Measurements from ENCODE around the gene ABHD8. TPM values are rescaled to one million over a fixed set of nuclear protein-coding genes. Genes with fewer than 3 reads are reported as not detected.

The ABHD8 gene
- total and polyA plus RNA-seq, 12 donors = 2.3 to 60.0 (median 35.8) TPM

GRCh38 chr19:17268754-17269153 is 34.5 kb downstream of the ABHD8 start:
- H3K27ac ChIP-seq = no peak overlapping the region
- 83 to 92% (median 90%) methylated on average over 1 to 13 of the region's 13 CpGs for WGBS, 4 donors
- H3K4me1 ChIP-seq (replicated peaks in 1 of 2) = peaks cover 8 to 10% of the 10 kb centered on the region in 2 donors
- TF ChIP-seq POLR2A (IDR thresholded peaks at IDR 0.05) = no peak
- TF ChIP-seq, protein P1, sequence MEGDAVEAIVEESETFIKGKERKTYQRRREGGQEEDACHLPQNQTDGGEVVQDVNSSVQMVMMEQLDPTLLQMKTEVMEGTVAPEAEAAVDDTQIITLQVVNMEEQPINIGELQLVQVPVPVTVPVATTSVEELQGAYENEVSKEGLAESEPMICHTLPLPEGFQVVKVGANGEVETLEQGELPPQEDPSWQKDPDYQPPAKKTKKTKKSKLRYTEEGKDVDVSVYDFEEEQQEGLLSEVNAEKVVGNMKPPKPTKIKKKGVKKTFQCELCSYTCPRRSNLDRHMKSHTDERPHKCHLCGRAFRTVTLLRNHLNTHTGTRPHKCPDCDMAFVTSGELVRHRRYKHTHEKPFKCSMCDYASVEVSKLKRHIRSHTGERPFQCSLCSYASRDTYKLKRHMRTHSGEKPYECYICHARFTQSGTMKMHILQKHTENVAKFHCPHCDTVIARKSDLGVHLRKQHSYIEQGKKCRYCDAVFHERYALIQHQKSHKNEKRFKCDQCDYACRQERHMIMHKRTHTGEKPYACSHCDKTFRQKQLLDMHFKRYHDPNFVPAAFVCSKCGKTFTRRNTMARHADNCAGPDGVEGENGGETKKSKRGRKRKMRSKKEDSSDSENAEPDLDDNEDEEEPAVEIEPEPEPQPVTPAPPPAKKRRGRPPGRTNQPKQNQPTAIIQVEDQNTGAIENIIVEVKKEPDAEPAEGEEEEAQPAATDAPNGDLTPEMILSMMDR (IDR thresholded peaks at IDR 0.05) = no peak
- H3K27me3 ChIP-seq = no peaks in the 10 kb centered on the region
- intact Hi-C loops (cut with DNase I) = no loop called here
- no peak overlapping the region for H3K4me3 ChIP-seq
- no peaks in the 10 kb centered on the region for H3K9me3 ChIP-seq (replicated peaks in 1 of 3)
- no peak for DNase-seq
- peaks cover 0 to 41% of the 10 kb centered on the region in 2 donors for H3K36me3 ChIP-seq (replicated peaks in 1 of 2)

- intact Hi-C loops (cut with DNase I) = no loop called here
These were observed 36.0 kb downstream of the ABHD8 start, which contains the start of gene BABAM1 for GRCh38 chr19:17266975-17267788. BABAM1 (plus strand) TSS chr19:17267443; CDS start chr19:17268807, 1,364 bp downstream.

DNA sequence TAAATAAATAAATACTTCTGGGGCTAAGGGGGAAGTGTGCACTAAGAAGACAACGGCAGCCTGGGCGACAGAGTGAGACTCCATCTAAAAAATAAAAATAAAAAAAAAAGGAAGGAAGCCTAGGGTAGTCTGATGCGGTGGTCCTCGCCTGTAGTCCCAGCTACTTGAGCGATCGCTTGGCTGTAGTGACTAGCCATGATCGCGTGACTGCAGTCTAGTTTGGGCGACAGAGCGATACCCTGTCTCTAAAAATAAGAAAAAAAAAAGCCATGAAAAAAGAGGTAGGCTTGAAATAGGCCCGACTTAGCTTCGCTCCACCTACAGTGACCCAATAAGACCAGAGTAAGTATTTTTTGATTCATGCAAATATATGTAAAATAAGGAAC is 36.6 kb downstream of the ABHD8 start:
- peak in 1 of 7 donors; percentile 13 for DNase-seq
- Histone ChIP-seq H3K27me3 (no peaks in the 10 kb centered on the region), H3K4me1 (replicated peaks in 1 of 2) (peaks cover 8 to 10% of the 10 kb centered on the region in 2 donors), H3K4me3 (no peak overlapping the region), H3K9me3 (replicated peaks in 1 of 3) (no peaks in the 10 kb centered on the region), H3K27ac (peak overlapping the region in 1 of 5 donors; percentile 38), H3K36me3 (replicated peaks in 1 of 2) (peaks cover 0 to 26% of the 10 kb centered on the region in 2 donors)
- intact Hi-C loops (cut with DNase I) = no loop called here
- WGBS, 4 donors = 68 to 73% (median 71%) methylated on average over 12 of the region's 12 CpGs
- TF ChIP-seq POLR2A (IDR thresholded peaks at IDR 0.05) = no peak
- TF ChIP-seq, protein P1 (IDR thresholded peaks at IDR 0.05) = no peak

More at GRCh38 chr19:17266975-17267788, 36.0 kb downstream of the ABHD8 start, which contains the start of gene BABAM1:
- peak within 1 kb of the TSS; percentile 20 to 61 (median 46) for H3K27ac ChIP-seq
- peaks cover 0 to 30% of the 10 kb centered on the region in 2 donors for H3K36me3 ChIP-seq (replicated peaks in 1 of 2)
- peak within 1 kb of the TSS; percentile 32 to 83 (median 54) for H3K4me3 ChIP-seq
- DNase-seq = peak; percentile 96 to 99 (median 99)
- no peaks in the 10 kb centered on the region for H3K9me3 ChIP-seq (replicated peaks in 1 of 3)
- TF ChIP-seq, protein P1 (IDR thresholded peaks at IDR 0.05) = no peak
- TF ChIP-seq POLR2A (IDR thresholded peaks at IDR 0.05) = peak in 1 of 2 donors; percentile 35
- WGBS, 4 donors = 0% methylated on average over 15 to 27 of the region's 27 CpGs
- H3K4me1 ChIP-seq (replicated peaks in 1 of 2) = peaks cover 8 to 10% of the 10 kb centered on the region in 2 donors
- H3K27me3 ChIP-seq = no peaks in the 10 kb centered on the region

DNA sequence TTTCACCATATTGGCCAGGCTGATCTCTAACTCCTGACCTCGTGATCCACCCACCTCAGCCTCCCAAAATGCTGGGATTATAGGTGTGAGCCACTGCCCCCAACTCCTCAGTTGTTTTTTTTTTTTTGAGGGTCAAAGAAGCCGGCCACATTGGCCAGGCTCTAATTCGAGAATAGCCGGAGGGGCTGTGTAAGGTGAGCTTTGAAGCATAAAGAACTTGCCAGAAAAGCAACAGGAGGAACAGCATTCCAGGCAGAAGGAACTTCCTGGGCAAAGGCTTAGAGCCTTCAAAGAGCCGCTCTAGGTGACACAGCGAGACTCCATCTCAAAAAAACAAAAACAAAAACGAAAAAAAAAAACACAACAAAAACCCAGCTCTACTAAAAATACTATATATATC is 37.2 kb downstream of the ABHD8 start:
- WGBS, 4 donors = 89 to 92% (median 92%) methylated on average over 7 of the region's 7 CpGs
- Histone ChIP-seq H3K27ac (no peak overlapping the region), H3K9me3 (replicated peaks in 1 of 3) (no peaks in the 10 kb centered on the region), H3K36me3 (replicated peaks in 1 of 2) (peaks cover 0 to 20% of the 10 kb centered on the region in 2 donors), H3K27me3 (no peaks in the 10 kb centered on the region), H3K4me1 (replicated peaks in 1 of 2) (peaks cover 8 to 10% of the 10 kb centered on the region in 2 donors), H3K4me3 (no peak overlapping the region)
- DNase-seq = no peak
- TF ChIP-seq, protein P1 (IDR thresholded peaks at IDR 0.05) = no peak
- intact Hi-C loops (cut with DNase I) = no loop called here

Data from adrenal gland (tissue), 12 donors.